ENCODE results near the gene DRC1.
A peak's percentile ranks its signal among the peaks of the same experiment; 100 is the strongest.
"Not testable (repeated sequence)": the region's sequence is repeated elsewhere in the genome, so short reads cannot be mapped to it uniquely, and the experiment has no call there.

Gene DRC1

DNA sequence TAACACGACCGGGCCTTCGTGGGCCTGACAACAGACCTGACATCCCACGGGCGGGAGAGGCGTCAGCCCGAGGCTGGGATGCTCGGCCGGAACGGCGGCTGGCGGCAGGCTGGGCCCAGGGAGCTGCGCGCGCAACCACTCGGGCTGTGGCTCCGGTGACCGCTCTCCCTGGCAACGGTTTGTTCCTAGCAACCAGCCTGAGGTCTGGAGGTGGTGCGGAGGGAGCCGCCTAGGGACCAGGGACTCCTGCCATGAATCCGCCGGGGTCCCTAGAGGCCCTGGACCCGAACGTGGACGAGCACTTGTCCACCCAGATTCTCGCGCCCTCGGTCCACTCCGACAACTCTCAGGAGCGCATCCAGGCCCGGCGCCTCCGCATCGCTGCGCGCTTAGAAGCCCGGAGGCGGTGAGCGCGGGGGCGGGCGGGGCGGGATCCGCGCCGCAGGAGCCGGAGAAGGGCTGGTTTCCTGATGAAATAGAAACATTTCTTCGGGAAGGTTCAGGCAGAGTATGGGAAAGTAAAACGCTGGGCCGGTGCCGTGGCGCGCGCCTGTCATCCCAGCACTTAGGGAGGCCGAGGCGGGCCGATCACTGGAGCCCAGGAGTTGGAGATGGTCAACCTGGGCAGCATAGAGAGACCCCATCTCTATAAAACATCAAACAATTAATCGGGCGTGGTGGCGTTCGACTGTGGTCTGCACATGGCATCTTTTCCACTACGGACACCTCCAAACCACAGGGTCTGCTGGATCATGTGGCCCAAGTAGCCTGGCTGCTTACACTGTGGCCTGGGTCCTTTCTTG lies at the start of gene DRC1:
Gene DRC1 (plus strand): TSS at position 182 of the 803 bp plus-strand sequence. CDS start 70 bp downstream, at position 252.
- DNase-seq = peak; percentile 29

DNA sequence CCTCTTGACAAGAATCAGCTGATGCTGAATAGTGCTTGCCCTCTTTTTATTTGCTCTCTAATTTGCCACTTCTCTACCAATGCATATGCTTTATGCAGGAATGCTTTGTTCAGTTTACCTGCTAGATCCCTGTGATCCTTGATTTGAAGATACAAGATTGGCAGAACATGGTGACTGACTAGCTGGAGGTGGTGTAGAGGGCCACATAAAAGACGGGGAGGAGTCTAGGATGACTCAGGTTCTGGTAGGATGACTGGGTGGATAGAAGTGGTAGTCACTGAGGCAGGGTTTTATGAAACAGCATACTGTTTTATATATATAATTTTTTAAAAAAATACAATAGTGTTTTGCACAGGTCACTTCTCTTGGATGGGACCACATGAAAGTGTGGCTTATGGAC lies 48.8 kb upstream of the DRC1 start:
- DNase-seq = no peak

DNA sequence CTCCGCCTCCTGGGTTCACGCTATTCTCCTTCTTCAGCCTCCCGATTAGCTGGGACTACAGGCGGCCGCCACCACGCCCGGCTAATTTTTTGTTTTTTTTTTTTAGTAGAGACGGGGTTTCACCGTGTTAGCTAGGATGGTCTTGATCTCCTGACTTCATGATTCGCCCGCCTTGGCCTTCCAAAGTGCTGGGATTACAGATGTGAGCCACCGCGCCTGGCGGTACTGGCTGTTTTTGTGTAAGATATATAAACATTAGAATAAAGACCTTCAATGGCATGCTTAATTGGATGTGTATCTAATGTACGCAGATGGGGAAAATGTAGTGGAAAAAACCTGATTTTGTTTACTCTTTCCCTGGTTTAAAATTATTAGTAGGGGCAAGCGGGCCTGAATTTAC lies 47.3 kb upstream of the DRC1 start:
- not testable (repeated sequence) for DNase-seq

DNA sequence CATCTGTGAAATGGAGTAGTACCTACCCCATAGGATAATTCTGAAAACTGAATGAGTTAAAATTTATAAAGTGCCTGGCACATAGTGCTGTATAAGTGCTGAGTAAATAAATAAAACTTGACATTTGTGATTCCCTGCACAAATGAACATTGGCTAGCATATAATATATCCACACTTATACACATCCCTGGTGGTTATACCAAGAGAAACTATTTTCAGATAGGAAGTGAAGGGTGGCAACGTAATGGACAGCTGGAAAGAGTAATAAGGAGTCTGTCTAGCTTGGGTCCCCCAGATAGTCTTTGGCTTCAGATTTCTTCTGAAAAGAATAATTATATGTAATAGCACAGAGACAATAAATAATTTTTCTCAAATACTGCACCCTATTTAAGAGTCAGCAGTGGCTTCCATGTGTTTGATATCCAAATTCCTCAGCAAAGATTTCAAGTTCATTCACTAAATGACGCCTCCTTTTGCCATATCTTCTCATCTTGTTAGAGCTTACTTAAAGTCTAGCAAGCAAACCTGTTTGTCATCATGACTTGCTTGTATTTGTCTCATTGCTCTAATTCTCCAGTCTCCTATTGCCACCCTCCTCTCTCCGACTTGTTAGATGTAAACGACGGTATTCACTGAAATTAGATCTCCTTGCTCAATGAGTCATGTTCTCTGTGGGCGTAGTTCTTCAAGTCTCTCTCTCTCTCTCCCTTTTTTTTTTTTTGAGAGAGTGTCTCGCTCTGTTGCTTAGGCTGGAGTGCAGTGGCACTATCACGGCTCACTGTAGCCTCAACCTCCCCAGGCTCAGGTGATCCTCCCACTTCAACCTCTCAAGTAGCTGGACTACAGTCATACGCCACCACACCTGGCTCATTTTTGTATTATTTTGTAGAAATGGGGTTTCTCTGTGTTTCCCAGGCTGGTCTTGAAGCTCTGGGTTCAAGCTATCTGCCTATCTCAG lies 46.4 kb upstream of the DRC1 start:
- DNase-seq = no peak

DNA sequence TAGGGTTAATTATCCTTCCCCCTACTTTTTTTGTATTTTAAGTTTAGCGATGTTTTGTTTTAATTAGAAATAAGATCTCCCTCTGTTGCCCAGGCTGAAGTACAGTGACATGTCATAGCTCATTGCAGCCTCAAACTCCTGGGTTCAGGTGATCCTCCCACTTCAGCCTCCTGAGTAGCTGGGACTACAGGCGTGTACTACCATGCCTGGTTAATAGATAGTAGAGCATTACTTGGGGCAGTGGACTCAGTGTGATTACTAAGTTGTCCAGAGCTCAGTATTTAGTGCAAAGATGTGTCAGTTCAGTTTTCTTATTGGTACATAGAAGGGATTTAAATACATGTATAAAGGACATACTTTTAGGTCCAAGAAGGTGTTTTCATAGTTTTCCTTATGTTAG lies 45.6 kb upstream of the DRC1 start:
- no peak for DNase-seq

DNA sequence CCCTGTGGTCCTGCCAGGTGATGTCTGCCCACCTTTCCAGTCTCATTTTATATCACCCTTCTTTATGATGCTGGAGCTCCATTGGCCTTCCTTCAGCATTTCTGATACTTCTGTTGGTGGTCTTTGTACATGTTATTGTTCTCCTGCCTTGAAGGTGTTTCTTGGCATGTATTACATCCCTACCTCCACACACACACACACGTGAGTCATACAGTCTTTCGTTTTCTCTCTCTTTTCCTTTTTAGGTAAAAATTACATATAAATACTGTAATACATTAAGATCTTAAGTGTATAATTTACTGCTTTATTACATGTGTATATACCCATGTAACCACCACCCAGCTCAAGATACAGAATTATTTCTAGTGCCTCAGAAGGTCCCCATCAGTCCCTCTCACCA lies 44.9 kb upstream of the DRC1 start:
- no peak for DNase-seq

DNA sequence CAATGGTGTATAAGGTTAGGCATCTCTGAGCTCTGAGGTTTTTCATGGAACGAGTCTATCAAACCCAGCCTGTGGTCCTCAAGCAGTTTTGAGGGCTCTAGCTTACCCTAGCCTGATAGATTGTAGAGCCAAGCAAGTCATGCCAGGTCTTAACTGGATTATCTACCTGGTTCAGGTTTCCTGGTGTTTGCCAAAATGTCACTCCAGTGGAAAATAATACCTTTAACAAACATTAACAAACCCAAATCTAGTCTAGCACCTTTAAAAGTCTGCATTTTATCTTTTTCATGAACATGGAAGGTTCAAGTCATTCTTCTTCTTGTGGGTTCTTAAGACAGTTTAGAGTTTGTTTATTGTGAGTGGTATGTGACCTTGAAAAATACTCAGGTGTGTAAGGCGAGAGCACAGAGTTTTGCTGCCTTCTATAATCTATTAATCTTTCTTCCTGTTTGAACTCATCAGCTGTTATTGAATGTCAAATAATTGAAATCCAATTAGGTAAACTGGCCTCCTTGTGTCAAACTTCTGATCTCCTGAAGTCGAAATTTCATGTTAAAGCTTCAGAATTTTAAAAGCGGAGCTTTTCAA lies 41.7 kb upstream of the DRC1 start:
- DNase-seq = peak; percentile 47

DNA sequence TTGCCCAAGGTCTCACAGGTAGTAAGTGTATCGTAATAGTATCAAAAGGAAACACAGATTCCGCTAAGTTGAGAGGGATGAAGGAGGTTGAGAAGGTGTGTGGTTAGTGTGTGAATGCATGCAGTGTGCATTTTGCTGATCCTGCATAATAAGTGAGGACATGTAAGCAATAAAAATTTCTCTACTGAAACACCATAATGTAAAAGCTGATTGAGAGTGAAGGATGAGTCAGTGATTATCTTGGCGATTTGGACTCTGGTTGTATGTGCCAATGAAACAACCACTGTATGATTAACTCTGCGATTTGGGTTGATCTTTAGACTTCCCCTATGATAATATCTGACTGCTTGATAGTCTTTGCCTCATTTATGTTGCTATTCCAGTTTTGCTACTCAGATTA lies 38.4 kb upstream of the DRC1 start:
- DNase-seq = no peak

DNA sequence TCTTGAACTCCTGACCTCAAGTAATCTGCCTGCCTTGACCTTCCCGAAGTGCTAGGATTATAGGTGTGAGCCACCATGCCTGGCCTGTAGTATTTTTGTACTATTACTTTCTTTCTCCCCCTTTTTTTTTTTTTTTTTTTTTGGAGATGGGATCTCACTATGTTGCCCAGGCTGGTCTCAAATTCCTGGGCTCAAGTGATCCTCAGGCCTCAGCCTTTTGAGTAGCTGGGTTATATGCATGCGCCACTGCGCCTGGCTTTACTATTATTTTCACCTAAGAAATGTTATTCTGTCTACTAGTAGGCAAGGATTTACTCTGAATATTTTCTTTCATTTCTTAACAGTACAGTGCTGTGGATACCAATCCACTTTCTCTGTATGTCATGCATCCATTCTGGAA lies 37.8 kb upstream of the DRC1 start:
- no peak for DNase-seq

DNA sequence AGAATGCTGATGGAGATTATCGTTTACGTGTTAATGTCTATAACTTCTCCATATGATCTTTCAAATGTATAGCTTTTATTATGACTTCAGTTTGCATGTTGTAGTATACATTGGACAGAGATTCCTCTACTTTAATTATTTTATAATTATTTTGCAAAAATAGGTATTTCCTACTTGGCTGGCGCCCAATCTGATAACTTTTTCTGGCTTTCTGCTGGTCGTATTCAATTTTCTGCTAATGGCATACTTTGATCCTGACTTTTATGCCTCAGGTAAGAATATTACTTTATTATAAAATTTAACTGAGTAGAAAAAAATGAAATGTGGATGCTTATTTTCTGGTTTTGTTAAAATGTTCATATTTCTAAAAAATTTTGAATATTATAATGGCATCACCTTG lies 37.1 kb upstream of the DRC1 start:
- no peak for DNase-seq

DNA sequence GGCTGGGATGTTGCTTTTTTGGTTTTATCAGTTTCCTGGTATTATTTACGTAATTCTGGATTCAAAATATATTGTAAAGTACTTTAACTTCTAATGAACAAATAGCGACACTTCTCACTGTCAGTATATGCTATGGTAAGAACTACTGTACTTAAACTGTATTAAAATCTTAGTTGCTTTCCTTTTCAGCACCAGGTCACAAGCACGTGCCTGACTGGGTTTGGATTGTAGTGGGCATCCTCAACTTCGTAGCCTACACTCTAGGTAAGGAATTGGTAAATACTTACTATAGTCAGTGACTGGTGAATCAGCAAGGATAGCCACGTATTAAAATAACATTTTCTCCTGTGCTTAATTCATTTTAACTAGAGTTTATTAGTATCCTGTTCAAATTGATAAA lies 34.8 kb upstream of the DRC1 start:
- DNase-seq = no peak

DNA sequence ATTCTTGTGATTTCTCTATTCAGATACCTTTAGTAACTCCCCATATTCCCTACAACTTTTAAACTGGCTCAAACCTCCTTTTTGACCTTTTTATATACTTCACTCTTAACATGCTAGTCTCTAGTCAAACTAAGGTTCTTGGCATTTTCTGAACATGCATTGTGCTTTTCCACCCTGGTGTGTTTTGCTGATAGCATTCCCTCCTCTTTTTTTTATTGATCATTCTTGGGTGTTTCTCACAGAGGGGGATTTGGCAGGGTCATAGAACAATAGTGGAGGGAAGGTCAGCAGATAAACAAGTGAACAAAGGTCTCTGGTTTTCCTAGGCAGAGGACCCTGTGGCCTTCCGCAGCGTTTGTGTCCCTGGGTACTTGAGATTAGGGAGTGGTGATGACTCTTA lies 32.1 kb upstream of the DRC1 start:
- not testable (repeated sequence) for DNase-seq

DNA sequence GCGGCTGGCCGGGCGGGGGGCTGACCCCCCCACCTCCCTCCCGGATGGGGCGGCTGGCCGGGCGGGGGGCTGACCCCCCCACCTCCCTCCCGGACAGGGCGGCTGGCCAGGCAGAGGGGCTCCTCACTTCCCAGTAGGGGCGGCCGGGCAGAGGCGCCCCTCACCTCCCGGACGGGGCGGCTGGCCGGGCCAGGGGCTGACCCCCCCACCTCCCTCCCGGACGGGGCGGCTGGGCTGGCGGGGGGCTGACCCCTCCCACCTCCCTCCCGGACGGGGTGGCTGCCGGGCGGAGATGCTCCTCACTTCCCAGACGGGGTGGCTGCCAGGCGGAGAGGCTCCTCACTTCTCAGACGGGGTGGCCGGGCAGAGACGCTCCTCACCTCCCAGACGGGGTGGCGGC lies 30.8 kb upstream of the DRC1 start:
- DNase-seq = not testable (repeated sequence)

DNA sequence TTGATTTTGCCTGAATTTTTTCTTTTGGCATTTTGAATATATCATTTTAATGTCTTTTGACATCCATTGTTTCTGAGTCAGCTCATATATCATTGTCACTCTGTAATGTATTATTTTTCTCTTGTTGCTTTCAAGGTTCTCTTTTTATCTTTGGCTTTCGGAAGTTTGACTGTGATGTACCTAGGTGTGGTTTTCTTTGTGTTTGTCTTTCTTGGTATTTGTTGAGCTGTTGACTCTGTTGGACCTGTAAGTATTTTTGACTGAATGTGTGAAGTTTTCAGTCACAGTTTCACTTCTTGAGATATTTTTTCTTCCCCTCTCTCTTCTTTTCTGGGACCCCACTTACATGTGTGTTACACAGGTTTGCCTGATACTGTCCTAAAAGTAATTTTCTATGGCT lies 24.9 kb upstream of the DRC1 start:
- DNase-seq = no peak

DNA sequence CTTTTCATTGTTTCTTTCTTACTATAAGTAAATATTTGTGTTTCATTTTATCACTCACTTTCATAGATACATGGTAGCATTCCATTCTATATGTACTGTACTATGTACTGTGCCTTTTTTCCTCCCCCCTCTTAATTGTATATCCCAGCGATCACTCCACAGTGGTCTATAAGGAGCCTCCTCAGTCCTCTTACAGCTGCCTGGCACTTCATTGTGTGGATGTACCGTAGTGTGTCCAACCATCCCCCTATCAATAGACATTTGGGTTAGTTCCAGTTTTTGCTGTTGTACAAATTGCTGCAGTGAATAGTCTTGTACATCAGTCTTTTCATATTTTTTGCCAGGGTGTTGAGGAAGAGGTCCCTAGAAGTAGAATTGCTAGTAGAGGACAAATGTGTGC lies 21.4 kb upstream of the DRC1 start:
- no peak for DNase-seq

DNA sequence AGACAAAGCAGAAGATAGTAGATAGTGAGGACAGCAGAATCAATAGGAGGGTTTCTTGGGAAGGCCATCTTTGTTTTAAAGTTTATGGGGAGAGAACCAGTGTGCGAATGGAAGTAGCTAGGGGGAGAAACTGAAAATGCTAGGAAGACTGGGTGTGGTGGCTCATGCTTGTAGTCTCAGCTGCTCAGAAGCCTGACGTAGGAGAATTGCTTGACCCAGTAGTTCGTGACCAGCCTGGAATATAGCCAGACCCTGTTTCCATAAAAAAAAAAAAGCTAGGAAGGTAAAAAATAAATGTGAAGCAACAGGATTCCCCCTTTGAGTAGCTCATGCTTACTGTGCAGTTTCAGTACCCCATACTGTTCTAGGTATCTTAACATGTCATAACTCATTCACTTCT lies 19.2 kb upstream of the DRC1 start:
- no peak for DNase-seq

DNA sequence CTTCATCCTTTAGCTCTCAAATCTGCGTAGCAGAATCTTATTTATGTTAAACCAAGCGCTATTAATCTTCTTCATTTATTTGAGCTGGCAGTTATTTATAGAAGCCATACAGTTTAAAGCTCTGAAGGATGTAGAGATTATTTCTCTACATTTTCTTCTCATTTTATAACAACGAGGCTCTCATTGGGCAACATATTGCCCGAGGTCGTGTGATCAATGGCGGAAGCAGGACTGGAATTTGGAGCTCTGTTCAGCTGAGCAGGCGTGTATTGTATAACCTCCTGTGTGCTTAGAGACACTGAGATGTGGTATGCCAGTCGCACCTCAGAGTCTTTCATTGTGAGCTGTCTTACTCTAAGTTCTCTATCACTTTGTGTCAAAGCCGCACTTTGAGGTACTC lies 17.5 kb upstream of the DRC1 start:
- no peak for DNase-seq

DNA sequence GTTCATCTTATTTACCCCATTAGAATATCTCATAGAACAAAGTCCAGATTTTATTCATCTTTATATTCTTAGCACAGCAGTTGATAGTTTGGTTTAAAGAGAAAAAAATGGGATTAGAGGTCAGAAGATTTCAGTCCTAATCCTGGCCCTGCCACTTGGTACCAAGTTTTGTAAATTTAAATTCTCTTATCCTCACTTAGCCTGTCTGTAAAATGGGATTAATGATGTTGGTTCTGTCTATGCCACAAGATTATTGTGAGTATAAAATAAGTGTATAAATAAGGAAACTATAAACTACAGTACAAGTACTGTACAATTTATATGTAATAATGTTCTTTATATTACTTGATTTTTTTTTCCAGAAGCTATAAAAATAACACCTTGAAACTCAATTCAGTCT lies 17.1 kb upstream of the DRC1 start:
- no peak for DNase-seq

DNA sequence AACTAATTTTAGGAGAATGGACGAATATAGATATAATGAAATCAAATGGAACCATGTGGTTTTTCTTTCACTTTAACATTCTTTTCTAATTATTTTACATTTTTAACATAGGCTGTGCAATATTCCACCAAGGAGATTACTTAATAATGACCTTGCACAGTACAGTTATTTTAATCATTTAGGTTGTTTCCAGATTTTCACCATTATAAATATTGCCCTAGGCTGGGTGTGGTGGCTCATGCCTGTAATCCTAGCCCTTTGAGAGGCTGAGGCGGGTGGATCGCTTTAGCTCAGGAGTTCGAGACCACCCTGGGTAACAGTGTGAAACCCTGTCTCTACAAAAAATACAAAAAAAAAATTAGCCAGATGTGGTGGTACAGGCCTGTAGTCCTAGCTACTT lies 14.5 kb upstream of the DRC1 start:
- no peak for DNase-seq

DNA sequence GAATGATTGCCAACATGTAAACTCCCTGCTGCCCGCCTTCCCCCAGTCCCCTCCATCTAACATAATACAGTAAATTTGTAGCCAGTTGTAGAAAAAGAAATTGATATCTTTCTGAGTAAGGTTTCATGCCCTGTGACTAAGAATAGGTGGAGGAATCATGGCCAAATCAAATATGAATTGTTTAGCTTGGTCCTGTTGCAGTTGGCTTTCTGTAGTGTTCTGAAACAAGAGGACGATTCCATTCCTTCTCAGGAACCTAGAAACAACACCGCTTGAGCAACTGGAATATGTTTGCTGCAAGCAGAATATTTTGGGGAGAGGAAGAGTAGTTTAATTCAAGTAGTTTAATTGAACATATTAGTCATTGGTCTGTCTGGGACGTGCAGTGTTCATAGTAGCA lies 7.0 kb upstream of the DRC1 start:
- no peak for DNase-seq

DNA sequence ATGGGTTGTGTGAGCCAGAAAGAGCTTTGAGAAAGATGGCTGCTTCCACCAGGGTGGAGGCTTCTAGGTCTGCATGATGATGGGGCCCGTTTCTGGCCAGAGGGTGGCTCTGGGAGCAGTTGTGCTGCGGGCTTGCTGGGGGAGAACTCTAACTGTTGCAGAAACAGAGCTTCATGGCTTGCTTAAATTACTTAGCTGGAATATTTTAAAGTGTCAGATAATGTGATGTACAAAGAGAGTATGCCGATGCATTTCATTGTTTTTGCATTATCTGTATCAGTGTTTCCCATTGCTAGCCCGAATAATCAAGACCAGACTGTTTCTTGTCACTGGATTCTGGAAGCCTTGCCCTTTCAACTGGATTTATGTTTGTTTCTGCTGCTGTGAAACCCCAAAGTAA lies 6.3 kb upstream of the DRC1 start:
- DNase-seq = no peak

DNA sequence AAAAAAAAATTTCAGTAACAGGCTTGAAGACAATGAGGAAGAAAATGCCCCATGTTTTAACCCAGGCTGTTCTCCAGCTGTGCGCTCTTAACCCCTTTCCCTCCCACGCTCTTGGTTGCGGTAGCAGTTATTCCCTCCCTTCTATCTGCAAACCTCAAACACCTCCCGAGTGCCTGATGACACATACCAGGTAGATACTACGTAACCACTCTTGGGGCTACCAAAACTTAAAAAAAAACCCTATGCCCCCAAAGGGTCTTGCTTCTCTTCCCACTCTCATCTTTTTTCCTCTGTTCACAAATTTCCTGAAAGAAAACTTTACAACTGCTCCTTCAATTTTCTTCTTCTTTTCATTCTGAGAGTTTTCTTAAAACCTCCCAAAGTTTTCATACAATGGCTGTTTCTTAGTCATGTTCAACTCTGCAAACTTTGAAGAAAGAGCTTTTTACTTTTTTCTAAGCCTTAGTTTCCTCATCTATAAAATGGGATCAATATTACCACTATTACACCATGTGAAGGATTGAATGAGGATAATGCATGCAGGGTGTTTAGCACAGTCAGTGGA lies 4.9 kb upstream of the DRC1 start:
- no peak for DNase-seq

DNA sequence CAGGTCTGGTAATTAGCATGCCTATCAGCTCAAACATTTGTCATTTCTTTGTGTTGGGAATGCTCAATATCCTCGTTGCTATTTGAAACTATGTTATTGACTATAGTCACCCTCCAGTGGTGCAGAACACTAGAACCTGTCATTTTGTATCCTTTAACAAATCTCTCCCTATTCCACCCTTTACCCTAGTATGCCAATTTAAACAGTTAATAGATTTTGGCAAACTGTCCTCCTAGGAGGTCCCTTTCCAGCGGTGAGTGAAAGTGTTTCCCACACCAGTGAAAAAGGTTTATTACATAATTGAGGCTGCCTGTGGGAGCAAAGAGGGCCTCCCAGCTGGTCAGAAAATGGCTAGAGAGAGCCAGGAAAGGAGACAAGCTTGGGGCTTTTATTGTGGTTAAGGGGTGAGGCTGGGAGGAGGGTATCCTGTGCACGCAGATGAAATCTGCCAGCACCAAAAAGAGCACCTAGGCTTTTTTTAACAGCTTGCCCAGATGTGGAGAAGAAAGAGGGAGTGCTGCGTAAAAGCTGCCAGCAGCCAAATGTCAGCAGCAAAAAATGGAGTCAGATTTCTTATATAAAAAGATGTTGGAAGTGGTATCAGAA lies 1.8 kb upstream of the DRC1 start:
- DNase-seq = no peak

Data from NCI-H2029 treated with DMSO at 0.1 percent for 48 hours (cell line).